GM23338 (cell line): Measurements from ENCODE around the gene GOLT1A.

Experiments used
- CREB1 ChIP-seq: fragments of 250-450 bp; sonication (Bioruptor Pico); IDR thresholded peaks from 2 replicates; pipeline ENCODE4 v1.5.0; 2020; ENCODE audit warnings: low read depth, mild to moderate bottlenecking, moderate library complexity
- CTCF ChIP-seq, 2 experiments: fragments of 200-600 bp in 1 of 2; sonication (generic) in 1 of 2; conservative IDR thresholded peaks; 2 replicates each; pipeline versions ENCODE4 v1.5.1 to v1.6.1; 2016 to 2017; ENCODE audit warnings: antibody characterized with exemption in 2 of 2, low read depth in 2 of 2, mild to moderate bottlenecking in 2 of 2, moderate library complexity in 1 of 2
- EZH2 ChIP-seq: fragments of 200-600 bp; sonication (generic); IDR thresholded peaks from one replicate; pipeline ENCODE4 v1.8.0; 2017; ENCODE audit warnings: antibody characterized with exemption, mild to moderate bottlenecking, low read depth; ENCODE audit not compliant: unreplicated experiment
- EZH2phosphoT487 ChIP-seq: fragments of 200-600 bp; sonication (generic); IDR thresholded peaks from one replicate; pipeline ENCODE4 v1.8.1; 2018; ENCODE audit warnings: antibody characterized with exemption; ENCODE audit not compliant: unreplicated experiment
- JUNB ChIP-seq: IDR thresholded peaks from one replicate; pipeline ENCODE4 v1.6.1; 2016; ENCODE audit warnings: antibody characterized with exemption; ENCODE audit not compliant: unreplicated experiment
- NANOG ChIP-seq: IDR thresholded peaks from 2 replicates; pipeline ENCODE4 v1.6.1; 2016; ENCODE audit warnings: antibody characterized with exemption, borderline replicate concordance
- POLR2AphosphoS5 ChIP-seq: IDR thresholded peaks from 2 replicates; pipeline ENCODE4 v1.6.1; 2016; ENCODE audit warnings: antibody characterized with exemption, low read depth
- REST ChIP-seq: IDR thresholded peaks from one replicate; pipeline ENCODE4 v1.6.1; 2018; ENCODE audit warnings: antibody characterized with exemption; ENCODE audit not compliant: unreplicated experiment
- STAT1 ChIP-seq: IDR thresholded peaks from one replicate; pipeline ENCODE4 v1.6.1; 2016; ENCODE audit warnings: antibody characterized with exemption; ENCODE audit not compliant: unreplicated experiment
- ZNF114 ChIP-seq: fragments of 250-450 bp; sonication (Bioruptor Pico); IDR thresholded peaks from 2 replicates; pipeline ENCODE4 v1.5.0; 2020; ENCODE audit warnings: mild to moderate bottlenecking, moderate library complexity
- ZNF331 ChIP-seq: fragments of 250-450 bp; sonication (Bioruptor Pico); IDR thresholded peaks from 2 replicates; pipeline ENCODE4 v1.5.0; 2020; ENCODE audit warnings: low read depth, mild to moderate bottlenecking, moderate library complexity
- TF ChIP-seq, protein P1 (sequence below): IDR thresholded peaks from 2 replicates; pipeline ENCODE4 v1.6.1; 2016; ENCODE audit warnings: antibody characterized with exemption

- TF ChIP-seq POLR2AphosphoS5 (no peak), CTCF (conservative IDR thresholded peaks at IDR 0.05; ENCODE audit: low read depth in 2 of 2) (no peak), CREB1 (no peak), EZH2 (no peak), REST (no peak), ZNF331 (CRISPR knock-in tag) (no peak), JUNB (no peak), EZH2phosphoT487 (no peak), STAT1 (no peak), NANOG (no peak), ZNF114 (no peak)
- TF ChIP-seq, protein P1, sequence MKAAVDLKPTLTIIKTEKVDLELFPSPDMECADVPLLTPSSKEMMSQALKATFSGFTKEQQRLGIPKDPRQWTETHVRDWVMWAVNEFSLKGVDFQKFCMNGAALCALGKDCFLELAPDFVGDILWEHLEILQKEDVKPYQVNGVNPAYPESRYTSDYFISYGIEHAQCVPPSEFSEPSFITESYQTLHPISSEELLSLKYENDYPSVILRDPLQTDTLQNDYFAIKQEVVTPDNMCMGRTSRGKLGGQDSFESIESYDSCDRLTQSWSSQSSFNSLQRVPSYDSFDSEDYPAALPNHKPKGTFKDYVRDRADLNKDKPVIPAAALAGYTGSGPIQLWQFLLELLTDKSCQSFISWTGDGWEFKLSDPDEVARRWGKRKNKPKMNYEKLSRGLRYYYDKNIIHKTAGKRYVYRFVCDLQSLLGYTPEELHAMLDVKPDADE = no peak
Measured at GRCh38 chr1:204257446-204257845, 43.7 kb upstream of the GOLT1A start.
